Mammary epithelial cell (primary cell): Measurements from ENCODE around the gene ITGAD.

ENCODE experiments used
- CTCF ChIP-seq, 2 donors: IDR thresholded peaks in 1 of 2; conservative IDR thresholded peaks in 1 of 2; 2 replicates each; pipeline ENCODE4 v1.5.1; 2011 to 2012; ENCODE audit warnings: inconsistent platforms in 2 of 2, low read length in 2 of 2, mild to moderate bottlenecking in 2 of 2, control low read depth in 1 of 2, low read depth in 1 of 2; ENCODE audit not compliant: insufficient read depth in 1 of 2; ENCODE audit errors: extremely low read depth in 1 of 2
- EZH2 ChIP-seq: IDR thresholded peaks from 2 replicates; pipeline ENCODE4 v1.6.1; 2012; ENCODE audit warnings: low read length, inconsistent platforms, borderline replicate concordance

GRCh38 chr16:31464781-31465260 lies 71.7 kb downstream of the ITGAD start:
- TF ChIP-seq CTCF (conservative IDR thresholded peaks at IDR 0.05 in 1 of 2, IDR thresholded peaks at IDR 0.05 in 1 of 2; ENCODE audit: extremely low read depth in 1 of 2, insufficient read depth in 1 of 2, low read depth in 1 of 2, low read length in 2 of 2) = no peak
- no peak for TF ChIP-seq EZH2
